ENCODE data around the gene SKAP1. TPM values are rescaled to one million over a fixed set of nuclear protein-coding genes. Genes with fewer than 3 reads are reported as not detected.

Gene SKAP1
- total RNA-seq, 4 donors from 2014 or later, result 1.2 to 6.4 (median 4.9) TPM; not detected in 1

GRCh38 chr17:48460052-48460451, 30.0 kb upstream of the SKAP1 start:
- no peak for DNase-seq
- Histone ChIP-seq H3K27ac (no peak overlapping the region), H3K4me3 (no peak overlapping the region), H3K9me3 (no peaks in the 10 kb centered on the region), H3K36me3 (no peaks in the 10 kb centered on the region), H3K27me3 (peaks cover 12% of the 10 kb centered on the region), H3K4me1 (peaks cover 0 to 13% (median 6%) of the 10 kb centered on the region in 4 donors)
- no peak for TF ChIP-seq POLR2A (IDR thresholded peaks at IDR 0.05)
- no peak for TF ChIP-seq EP300 (IDR thresholded peaks at IDR 0.05; ENCODE audit: low read depth)
- no peak for TF ChIP-seq CTCF (IDR thresholded peaks at IDR 0.05)
- no peak for TF ChIP-seq POLR2AphosphoS5 (IDR thresholded peaks at IDR 0.05)
- intact Hi-C loops (cut with DNase I; ENCODE audit: low total_unique reads) (no loop called here), in situ Hi-C loops (cut with MboI; ENCODE audit: low pct_ligation_motif_present in 1 of 4, low pct_unique_long_range_greater_than_20kb in 1 of 4, low sequenced_read_pairs in 3 of 4) (no loop called here)
- 72% methylated on average over 3 of the region's 3 CpGs; no CpG with 5 or more reads in 1 of the 2 donors for WGBS, 2 donors (ENCODE audit: low coverage in 1 of 2)

GRCh38 chr17:48459070-48459844, 29.2 kb upstream of the SKAP1 start:
- no peak for DNase-seq
- intact Hi-C loops (cut with DNase I; ENCODE audit: low total_unique reads) (loop anchor here (10.0 kb wide), 1 partner anchor 104 kb away; no protein-coding TSS in a partner anchor), in situ Hi-C loops (cut with MboI; ENCODE audit: low pct_ligation_motif_present in 1 of 4, low pct_unique_long_range_greater_than_20kb in 1 of 4, low sequenced_read_pairs in 3 of 4) (loop anchor here in 2 of 4 donors (10.0 kb wide), 2 partner anchors 114 to 124 kb away; no protein-coding TSS in a partner anchor)
- peaks cover 12% of the 10 kb centered on the region for H3K27me3 ChIP-seq
- no peaks in the 10 kb centered on the region for H3K36me3 ChIP-seq
- TF ChIP-seq CTCF (IDR thresholded peaks at IDR 0.05) (no peak), EP300 (IDR thresholded peaks at IDR 0.05; ENCODE audit: low read depth) (no peak), POLR2A (IDR thresholded peaks at IDR 0.05) (no peak), POLR2AphosphoS5 (IDR thresholded peaks at IDR 0.05) (no peak)
- H3K27ac ChIP-seq, result no peak overlapping the region
- H3K4me1 ChIP-seq, result peaks cover 0 to 13% (median 6%) of the 10 kb centered on the region in 4 donors
- WGBS, 2 donors (ENCODE audit: low coverage in 1 of 2), result 74 to 80% methylated on average over 4 of the region's 4 CpGs
- H3K4me3 ChIP-seq, result no peak overlapping the region
- no peaks in the 10 kb centered on the region for H3K9me3 ChIP-seq

GRCh38 chr17:48457080-48457836, 27.2 kb upstream of the SKAP1 start:
- in situ Hi-C loops (cut with MboI; ENCODE audit: low pct_ligation_motif_present in 1 of 4, low pct_unique_long_range_greater_than_20kb in 1 of 4, low sequenced_read_pairs in 3 of 4), result loop anchor here in 2 of 4 donors (10.0 kb wide), 2 partner anchors 112 to 122 kb away; no protein-coding TSS in a partner anchor
- peak overlapping the region in 1 of 4 donors; percentile 14 for H3K4me3 ChIP-seq
- H3K4me1 ChIP-seq, result peaks cover 0 to 13% (median 6%) of the 10 kb centered on the region in 4 donors
- H3K36me3 ChIP-seq, result no peaks in the 10 kb centered on the region
- H3K27me3 ChIP-seq, result peaks cover 12% of the 10 kb centered on the region
- no peak overlapping the region for H3K27ac ChIP-seq
- TF ChIP-seq CTCF (IDR thresholded peaks at IDR 0.05) (peak; percentile 84 to 99 (median 96)), EP300 (IDR thresholded peaks at IDR 0.05; ENCODE audit: low read depth) (no peak), POLR2A (IDR thresholded peaks at IDR 0.05) (no peak), POLR2AphosphoS5 (IDR thresholded peaks at IDR 0.05) (no peak)
- WGBS, 2 donors (ENCODE audit: low coverage in 1 of 2), result 0 to 15% methylated on average over 3 to 22 of the region's 22 CpGs
- peak; percentile 61 for DNase-seq
- intact Hi-C loops (cut with DNase I; ENCODE audit: low total_unique reads), result loop anchor here (10.0 kb wide), 1 partner anchor 102 kb away; no protein-coding TSS in a partner anchor
- H3K9me3 ChIP-seq, result no peaks in the 10 kb centered on the region

- intact Hi-C loops (cut with DNase I; ENCODE audit: low total_unique reads), result loop anchor here (10.0 kb wide), 1 partner anchor 102 kb away; no protein-coding TSS in a partner anchor
- Histone ChIP-seq H3K9me3 (no peaks in the 10 kb centered on the region), H3K27ac (no peak overlapping the region), H3K27me3 (peaks cover 12% of the 10 kb centered on the region), H3K4me1 (peaks cover 0 to 13% (median 6%) of the 10 kb centered on the region in 4 donors), H3K36me3 (no peaks in the 10 kb centered on the region), H3K4me3 (peak overlapping the region in 1 of 4 donors; percentile 14)
- WGBS, 2 donors (ENCODE audit: low coverage in 1 of 2), result 37 to 50% methylated on average over 1 to 4 of the region's 5 CpGs
- DNase-seq, result no peak
- TF ChIP-seq CTCF (IDR thresholded peaks at IDR 0.05) (no peak), EP300 (IDR thresholded peaks at IDR 0.05; ENCODE audit: low read depth) (no peak), POLR2A (IDR thresholded peaks at IDR 0.05) (no peak), POLR2AphosphoS5 (IDR thresholded peaks at IDR 0.05) (no peak)
- in situ Hi-C loops (cut with MboI; ENCODE audit: low pct_ligation_motif_present in 1 of 4, low pct_unique_long_range_greater_than_20kb in 1 of 4, low sequenced_read_pairs in 3 of 4), result loop anchor here in 2 of 4 donors (10.0 kb wide), 2 partner anchors 112 to 122 kb away; no protein-coding TSS in a partner anchor
Observed at GRCh38 chr17:48456589-48456988, 26.6 kb upstream of the SKAP1 start.
